K562 (cell line): ENCODE data around the gene TMEM114. TPM values are rescaled to one million over a fixed set of nuclear protein-coding genes. Genes with fewer than 3 reads are reported as not detected.
A peak's percentile ranks its signal among the peaks of the same experiment; 100 is the strongest.

Experiments used
- CUX1 ChIP-seq: fragments of 200-800 bp; sonication (Bioruptor generic); IDR thresholded peaks from 2 replicates; pipeline ENCODE4 v1.6.1; 2016; ENCODE audit warnings: missing genetic modification characterization, missing compliant biosample characterization
- FOXP4 ChIP-seq: sonication (generic); formaldehyde crosslinking; IDR thresholded peaks from 2 replicates; pipeline ENCODE4 v1.8.0; 2022; ENCODE audit warnings: mild to moderate bottlenecking, missing genetic modification reagents, borderline replicate concordance
- HMG20B ChIP-seq: fragments of 250-450 bp; sonication (Bioruptor Pico); IDR thresholded peaks from 2 replicates; pipeline ENCODE4 v1.5.0; 2021; ENCODE audit warnings: mild to moderate bottlenecking
- MBD2 ChIP-seq: sonication (generic); IDR thresholded peaks from 2 replicates; pipeline ENCODE4 v1.6.1; 2016; ENCODE audit warnings: low read depth, borderline replicate concordance
- RBM17 ChIP-seq: fragments of 200-400 bp; formaldehyde crosslinking; IDR thresholded peaks from 2 replicates; pipeline ENCODE4 v1.6.1; 2017; ENCODE audit warnings: low read depth, mild to moderate bottlenecking, low read length, borderline replicate concordance
- SP2 ChIP-seq: IDR thresholded peaks from 2 replicates; pipeline ENCODE4 v1.6.1; 2011; ENCODE audit warnings: mild to moderate bottlenecking, low read depth, low read length, moderate library complexity; ENCODE audit not compliant: poor library complexity, severe bottlenecking; ENCODE audit errors: extremely low read depth
- ZNF23 ChIP-seq: fragments of 250-450 bp; sonication (Bioruptor Pico); IDR thresholded peaks from 2 replicates; pipeline ENCODE4 v1.4.0; 2020; ENCODE audit warnings: mild to moderate bottlenecking
- ZNF24 ChIP-seq: fragments of 450-650 bp; IDR thresholded peaks from 2 replicates; pipeline ENCODE4 v1.6.1; 2016
- ZNF277 ChIP-seq: fragments of 250-450 bp; sonication (Bioruptor Pico); IDR thresholded peaks from 2 replicates; pipeline ENCODE4 v1.8.0; 2022; ENCODE audit warnings: inconsistent platforms, mild to moderate bottlenecking, moderate library complexity, borderline replicate concordance
- ZNF668 ChIP-seq: fragments of 250-450 bp; sonication (Bioruptor Pico); IDR thresholded peaks from 2 replicates; pipeline ENCODE4 v1.8.0; 2022; ENCODE audit warnings: mild to moderate bottlenecking, inconsistent platforms
- polyA plus RNA-seq, 8 experiments: library from polyadenylated mRNA; depleted of rRNA in 4 of 8; stranded (reverse) in 5 of 8; unstranded in 3 of 8; fragments of >200 nt; fragmentation: Nextera tagmentation in 2 of 8; fragmentation: Illumina TruSeq in 1 of 8; extraction: Ambion mirVana in 2 of 8; extraction: Trizol in 1 of 8; gene quantifications; 2 replicates each; pipeline versions ENCODE4 v1.2.1 to v1.2.3, GENCODE V29; 2011 to 2014; ENCODE audit warnings: inconsistent platforms in 1 of 8, missing spikeins in 1 of 8
- total RNA-seq, 7 experiments: library from RNA; depleted of rRNA in 6 of 7; stranded (reverse); fragments of >200 nt in 6 of 7; fragmentation: Illumina TruSeq in 2 of 7; extraction: Trizol in 2 of 7; gene quantifications; 2 replicates each; pipeline versions ENCODE4 v1.2.1 to v1.2.3, GENCODE V29; 2011 to 2021; ENCODE audit warnings: low replicate concordance in 1 of 7
- TF ChIP-seq, protein P1 (sequence below), 2 experiments: IDR thresholded peaks; 2 replicates each; pipeline ENCODE4 v1.6.1; 2012; ENCODE audit warnings: improper control_type of control experiment in 2 of 2, low read depth in 2 of 2, low read length in 2 of 2, borderline replicate concordance in 1 of 2
- TF ChIP-seq, protein P2 (sequence below): sonication (generic); formaldehyde crosslinking; IDR thresholded peaks from 2 replicates; pipeline ENCODE4 v1.8.1; 2023; ENCODE audit warnings: mild to moderate bottlenecking, missing genetic modification reagents

TMEM114 gene
- total and polyA plus RNA-seq, 9 of the 15 experiments (the other 6 are each of a cell fraction or from before 2014, with no cell fraction given): not detected

GRCh38 chr16:8567355-8568230, 22.7 kb downstream of the TMEM114 start (continued):
- no peak for TF ChIP-seq FOXP4
- TF ChIP-seq RBM17: no peak
- TF ChIP-seq MBD2: no peak
- no peak for TF ChIP-seq ZNF277 (CRISPR knock-in tag)
- TF ChIP-seq CUX1 (CRISPR knock-in tag): no peak
- no peak for TF ChIP-seq HMG20B
- no peak for TF ChIP-seq ZNF668
- no peak for TF ChIP-seq ZNF23 (CRISPR knock-in tag)
- TF ChIP-seq, protein P1, sequence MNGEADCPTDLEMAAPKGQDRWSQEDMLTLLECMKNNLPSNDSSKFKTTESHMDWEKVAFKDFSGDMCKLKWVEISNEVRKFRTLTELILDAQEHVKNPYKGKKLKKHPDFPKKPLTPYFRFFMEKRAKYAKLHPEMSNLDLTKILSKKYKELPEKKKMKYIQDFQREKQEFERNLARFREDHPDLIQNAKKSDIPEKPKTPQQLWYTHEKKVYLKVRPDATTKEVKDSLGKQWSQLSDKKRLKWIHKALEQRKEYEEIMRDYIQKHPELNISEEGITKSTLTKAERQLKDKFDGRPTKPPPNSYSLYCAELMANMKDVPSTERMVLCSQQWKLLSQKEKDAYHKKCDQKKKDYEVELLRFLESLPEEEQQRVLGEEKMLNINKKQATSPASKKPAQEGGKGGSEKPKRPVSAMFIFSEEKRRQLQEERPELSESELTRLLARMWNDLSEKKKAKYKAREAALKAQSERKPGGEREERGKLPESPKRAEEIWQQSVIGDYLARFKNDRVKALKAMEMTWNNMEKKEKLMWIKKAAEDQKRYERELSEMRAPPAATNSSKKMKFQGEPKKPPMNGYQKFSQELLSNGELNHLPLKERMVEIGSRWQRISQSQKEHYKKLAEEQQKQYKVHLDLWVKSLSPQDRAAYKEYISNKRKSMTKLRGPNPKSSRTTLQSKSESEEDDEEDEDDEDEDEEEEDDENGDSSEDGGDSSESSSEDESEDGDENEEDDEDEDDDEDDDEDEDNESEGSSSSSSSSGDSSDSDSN (IDR thresholded peaks at IDR 0.05; ENCODE audit: borderline replicate concordance in 1 of 2, low read depth in 2 of 2, low read length in 2 of 2): no peak
- peak; percentile 84 for TF ChIP-seq ZNF24
- TF ChIP-seq SP2: no peak
- TF ChIP-seq, protein P2, sequence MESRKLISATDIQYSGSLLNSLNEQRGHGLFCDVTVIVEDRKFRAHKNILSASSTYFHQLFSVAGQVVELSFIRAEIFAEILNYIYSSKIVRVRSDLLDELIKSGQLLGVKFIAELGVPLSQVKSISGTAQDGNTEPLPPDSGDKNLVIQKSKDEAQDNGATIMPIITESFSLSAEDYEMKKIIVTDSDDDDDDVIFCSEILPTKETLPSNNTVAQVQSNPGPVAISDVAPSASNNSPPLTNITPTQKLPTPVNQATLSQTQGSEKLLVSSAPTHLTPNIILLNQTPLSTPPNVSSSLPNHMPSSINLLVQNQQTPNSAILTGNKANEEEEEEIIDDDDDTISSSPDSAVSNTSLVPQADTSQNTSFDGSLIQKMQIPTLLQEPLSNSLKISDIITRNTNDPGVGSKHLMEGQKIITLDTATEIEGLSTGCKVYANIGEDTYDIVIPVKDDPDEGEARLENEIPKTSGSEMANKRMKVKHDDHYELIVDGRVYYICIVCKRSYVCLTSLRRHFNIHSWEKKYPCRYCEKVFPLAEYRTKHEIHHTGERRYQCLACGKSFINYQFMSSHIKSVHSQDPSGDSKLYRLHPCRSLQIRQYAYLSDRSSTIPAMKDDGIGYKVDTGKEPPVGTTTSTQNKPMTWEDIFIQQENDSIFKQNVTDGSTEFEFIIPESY (CRISPR knock-in tag): peak; percentile 69
